ENCODE measurements around the gene HAT1.
"Not testable (repeated sequence)": the region's sequence is repeated elsewhere in the genome, so short reads cannot be mapped to it uniquely, and the experiment has no call there.

DNA sequence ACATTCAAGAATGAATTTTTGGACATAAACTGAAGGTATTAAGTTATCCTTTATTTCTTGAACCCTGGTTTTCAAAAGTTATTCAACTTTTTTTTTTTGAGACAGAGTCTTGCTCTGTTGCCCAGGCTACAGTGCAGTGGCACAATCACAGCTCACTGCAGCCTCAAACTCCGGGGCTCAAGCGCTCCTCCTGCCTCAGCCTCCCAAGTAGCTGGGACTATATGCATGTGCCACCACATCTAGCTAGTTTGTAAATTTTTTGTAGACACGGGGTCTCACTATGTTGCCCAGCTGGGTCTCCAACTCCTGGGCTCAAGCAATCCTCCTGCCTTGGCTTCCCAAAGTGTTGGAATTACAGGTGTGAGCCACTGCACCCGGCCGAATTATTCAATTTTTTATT lies 74.8 kb downstream of the HAT1 start:
- TF ChIP-seq, protein P1, sequence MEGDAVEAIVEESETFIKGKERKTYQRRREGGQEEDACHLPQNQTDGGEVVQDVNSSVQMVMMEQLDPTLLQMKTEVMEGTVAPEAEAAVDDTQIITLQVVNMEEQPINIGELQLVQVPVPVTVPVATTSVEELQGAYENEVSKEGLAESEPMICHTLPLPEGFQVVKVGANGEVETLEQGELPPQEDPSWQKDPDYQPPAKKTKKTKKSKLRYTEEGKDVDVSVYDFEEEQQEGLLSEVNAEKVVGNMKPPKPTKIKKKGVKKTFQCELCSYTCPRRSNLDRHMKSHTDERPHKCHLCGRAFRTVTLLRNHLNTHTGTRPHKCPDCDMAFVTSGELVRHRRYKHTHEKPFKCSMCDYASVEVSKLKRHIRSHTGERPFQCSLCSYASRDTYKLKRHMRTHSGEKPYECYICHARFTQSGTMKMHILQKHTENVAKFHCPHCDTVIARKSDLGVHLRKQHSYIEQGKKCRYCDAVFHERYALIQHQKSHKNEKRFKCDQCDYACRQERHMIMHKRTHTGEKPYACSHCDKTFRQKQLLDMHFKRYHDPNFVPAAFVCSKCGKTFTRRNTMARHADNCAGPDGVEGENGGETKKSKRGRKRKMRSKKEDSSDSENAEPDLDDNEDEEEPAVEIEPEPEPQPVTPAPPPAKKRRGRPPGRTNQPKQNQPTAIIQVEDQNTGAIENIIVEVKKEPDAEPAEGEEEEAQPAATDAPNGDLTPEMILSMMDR (IDR thresholded peaks at IDR 0.05), result not testable (repeated sequence)
- TF ChIP-seq POLR2A, EP300 (IDR thresholded peaks at IDR 0.05): not testable (repeated sequence)
